Type B pancreatic cell (in vitro differentiated cells): ENCODE results near the gene OR4D9. TPM values are rescaled to one million over a fixed set of nuclear protein-coding genes. Genes with fewer than 3 reads are reported as not detected.

ENCODE experiments used
- DNase-seq: peaks from one replicate; pipeline ENCODE4 v3.0.0; 2021; ENCODE audit warnings: mixed read lengths; ENCODE audit not compliant: unreplicated experiment; ENCODE audit errors: extremely low spot score
- H3K27ac Mint-ChIP-seq: 2 replicates; pipeline ENCODE4 v1.8.0; 2021; ENCODE audit warnings: mild to moderate bottlenecking, mixed read lengths
- H3K27me3 Mint-ChIP-seq: 2 replicates; pipeline ENCODE4 v1.8.0; 2021; ENCODE audit warnings: mixed read lengths
- H3K36me3 Mint-ChIP-seq: 2 replicates; pipeline ENCODE4 v1.8.0; 2021; ENCODE audit warnings: mixed read lengths
- H3K4me1 Mint-ChIP-seq: one replicate; pipeline ENCODE4 v1.8.0; 2021; ENCODE audit warnings: mixed read lengths; ENCODE audit not compliant: unreplicated experiment
- H3K4me3 Mint-ChIP-seq: 2 replicates; pipeline ENCODE4 v1.8.0; 2021; ENCODE audit warnings: mild to moderate bottlenecking, mixed read lengths
- H3K9me3 Mint-ChIP-seq: 2 replicates; pipeline ENCODE4 v1.8.0; 2021; ENCODE audit warnings: mixed read lengths
- CTCF ChIP-seq: fragments of 200-600 bp; sonication (generic); conservative IDR thresholded peaks from 2 replicates; pipeline ENCODE4 v1.5.0; 2021; ENCODE audit warnings: antibody characterized with exemption, mild to moderate bottlenecking
- long read RNA-seq: library from polyadenylated mRNA; unstranded; transcript quantifications from one replicate; pipeline ENCODE4 v2.0.0, GENCODE V29; 2020
- total RNA-seq: library from RNA; stranded (reverse); gene quantifications from 2 replicates; pipeline ENCODE4 v1.2.1, GENCODE V29; 2021; ENCODE audit warnings: low replicate concordance

OR4D9 gene
- total RNA-seq = not detected in 2 replicates
- long read RNA-seq = 0 reads

- no peak for TF ChIP-seq CTCF
- Mint-ChIP-seq H3K27me3 (peaks cover 8% of the 10 kb centered on the region), H3K4me1 (no peaks in the 10 kb centered on the region), H3K27ac (no peak within 1 kb of the TSS), H3K36me3 (no peaks in the 10 kb centered on the region), H3K4me3 (no peak within 1 kb of the TSS), H3K9me3 (no peaks in the 10 kb centered on the region)
- no peak for DNase-seq
Measured at GRCh38 chr11:59510941-59511589, at the start of gene OR4D9. Gene OR4D9 (plus strand): TSS chr11:59511539. CDS start chr11:59514913, 3,374 bp downstream.

- Mint-ChIP-seq H3K4me1 (no peaks in the 10 kb centered on the region), H3K27ac (no peak overlapping the region), H3K9me3 (no peaks in the 10 kb centered on the region), H3K27me3 (no peaks in the 10 kb centered on the region), H3K36me3 (no peaks in the 10 kb centered on the region), H3K4me3 (no peak overlapping the region)
- DNase-seq = no peak
- TF ChIP-seq CTCF = no peak
Measured at GRCh38 chr11:59463190-59463641, 48.1 kb upstream of the OR4D9 start.

- H3K4me1 Mint-ChIP-seq = no peaks in the 10 kb centered on the region
- no peaks in the 10 kb centered on the region for H3K9me3 Mint-ChIP-seq
- H3K27ac Mint-ChIP-seq = no peak within 1 kb of the TSS
- no peak for TF ChIP-seq CTCF
- no peaks in the 10 kb centered on the region for H3K36me3 Mint-ChIP-seq
- H3K27me3 Mint-ChIP-seq = peaks cover 5% of the 10 kb centered on the region
- no peak for DNase-seq
- H3K4me3 Mint-ChIP-seq = no peak within 1 kb of the TSS
Measured at GRCh38 chr11:59473015-59473414, 38.3 kb upstream of the OR4D9 start, which contains the start of gene OR4D10. Gene OR4D10 (plus strand): TSS chr11:59473315. CDS start chr11:59477430, 4,115 bp downstream.

DNA sequence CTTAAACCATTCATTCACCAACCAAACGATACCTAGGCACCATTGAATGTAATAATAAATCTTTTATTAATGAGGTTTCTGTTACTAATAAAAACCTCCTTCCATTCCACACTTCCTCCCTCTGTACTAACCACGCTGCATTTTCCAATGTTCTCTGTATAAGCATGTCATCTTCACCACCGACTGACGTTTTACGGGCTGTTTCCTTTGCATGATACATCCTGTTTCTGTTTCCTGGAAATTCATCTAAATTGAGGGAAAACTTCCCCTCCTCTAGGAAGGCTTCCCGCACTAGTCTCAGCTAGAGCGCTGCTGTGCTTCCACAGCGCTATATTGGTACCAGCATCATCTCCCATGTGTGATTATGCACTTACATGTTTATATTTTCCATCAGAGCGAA is 36.2 kb upstream of the OR4D9 start:
- DNase-seq = no peak
- Mint-ChIP-seq H3K27ac (no peak overlapping the region), H3K27me3 (peaks cover 6% of the 10 kb centered on the region), H3K4me1 (no peaks in the 10 kb centered on the region), H3K36me3 (no peaks in the 10 kb centered on the region), H3K4me3 (no peak overlapping the region), H3K9me3 (no peaks in the 10 kb centered on the region)
- no peak for TF ChIP-seq CTCF

GRCh38 chr11:59479906-59480305 is 31.4 kb upstream of the OR4D9 start:
- Mint-ChIP-seq H3K27ac (no peak overlapping the region), H3K4me1 (no peaks in the 10 kb centered on the region), H3K27me3 (peaks cover 6% of the 10 kb centered on the region), H3K4me3 (no peak overlapping the region), H3K9me3 (no peaks in the 10 kb centered on the region), H3K36me3 (no peaks in the 10 kb centered on the region)
- DNase-seq = no peak
- TF ChIP-seq CTCF = no peak
